Esophagus muscularis mucosa (tissue), 3 donors: Measurements from ENCODE around the gene LCE3E.

Experiments used
- CTCF ChIP-seq, 3 experiments: fragments of 200-600 bp in 2 of 3; fragments of 450-650 bp in 1 of 3; sonication (generic) in 2 of 3; IDR thresholded peaks; one replicate each; pipeline ENCODE4 v1.5.1; 2017 to 2019; ENCODE audit warnings: antibody characterized with exemption in 3 of 3, mild to moderate bottlenecking in 2 of 3, moderate library complexity in 1 of 3
- POLR2A ChIP-seq: fragments of 450-650 bp; IDR thresholded peaks from one replicate; pipeline ENCODE4 v1.6.1; 2017; ENCODE audit warnings: antibody characterized with exemption, moderate library complexity, mild to moderate bottlenecking, low read depth
- POLR2AphosphoS5 ChIP-seq, 2 donors: sonication (generic); formaldehyde crosslinking; IDR thresholded peaks; one replicate each; pipeline ENCODE4 v1.6.1; 2017; ENCODE audit warnings: antibody characterized with exemption in 2 of 2

GRCh38 chr1:152516082-152516481 lies 50.5 kb downstream of the LCE3E start:
- no peak for TF ChIP-seq CTCF (IDR thresholded peaks at IDR 0.05)
- TF ChIP-seq POLR2AphosphoS5 (IDR thresholded peaks at IDR 0.05) = no peak
- no peak for TF ChIP-seq POLR2A
